HG02973 (cell line): Measurements from ENCODE around the gene LDB2.

Experiments
- ATAC-seq: cut with Tn5 transposase; IDR thresholded peaks from one replicate; pipeline ENCODE4 v1.9.1; 2021; ENCODE audit warnings: moderate library complexity; ENCODE audit not compliant: unreplicated experiment

The LDB2 gene

GRCh38 chr4:16887887-16888286, 10.6 kb downstream of the LDB2 start:
- no peak for ATAC-seq

DNA sequence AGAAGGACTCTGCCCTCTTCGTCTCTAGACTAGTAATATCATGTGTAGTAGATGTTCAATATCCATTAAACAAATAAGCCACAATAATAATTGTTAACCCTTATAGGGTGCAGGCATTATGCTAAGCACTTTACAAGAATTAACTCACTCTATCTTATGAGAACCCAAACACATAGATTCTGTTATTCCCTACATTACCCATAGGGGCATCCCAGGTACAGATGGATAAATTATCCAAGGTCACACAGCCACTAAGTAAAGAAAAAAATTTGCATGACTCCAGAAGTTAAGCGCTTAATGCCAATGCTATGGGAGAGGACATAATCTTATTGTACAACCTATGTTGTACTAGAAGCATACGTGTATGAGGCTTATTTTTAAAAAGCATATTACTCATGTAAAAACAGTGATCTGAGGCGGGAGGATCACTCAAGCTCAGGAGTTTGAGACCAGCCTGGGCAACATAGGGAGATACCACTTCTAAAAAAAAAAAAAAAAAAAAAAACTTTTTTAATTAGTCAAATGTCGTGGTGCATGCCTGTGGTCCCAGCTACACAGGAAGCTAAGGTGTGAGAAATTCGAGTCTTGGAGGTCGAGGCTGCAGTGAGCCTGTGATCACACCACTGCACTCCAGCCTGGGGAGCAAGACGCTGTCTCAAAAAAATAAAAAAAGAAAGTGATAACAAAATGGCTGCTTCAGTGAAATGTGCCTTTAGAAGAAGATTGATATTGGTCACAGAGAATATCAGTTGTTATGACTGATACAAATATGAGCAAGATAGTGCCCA, 13.6 kb downstream of the LDB2 start:
- no peak for ATAC-seq

GRCh38 chr4:16883806-16884205, 14.6 kb downstream of the LDB2 start:
- ATAC-seq, result no peak

- ATAC-seq, result no peak
Measured at GRCh38 chr4:16881151-16881884, 17.1 kb downstream of the LDB2 start.

DNA sequence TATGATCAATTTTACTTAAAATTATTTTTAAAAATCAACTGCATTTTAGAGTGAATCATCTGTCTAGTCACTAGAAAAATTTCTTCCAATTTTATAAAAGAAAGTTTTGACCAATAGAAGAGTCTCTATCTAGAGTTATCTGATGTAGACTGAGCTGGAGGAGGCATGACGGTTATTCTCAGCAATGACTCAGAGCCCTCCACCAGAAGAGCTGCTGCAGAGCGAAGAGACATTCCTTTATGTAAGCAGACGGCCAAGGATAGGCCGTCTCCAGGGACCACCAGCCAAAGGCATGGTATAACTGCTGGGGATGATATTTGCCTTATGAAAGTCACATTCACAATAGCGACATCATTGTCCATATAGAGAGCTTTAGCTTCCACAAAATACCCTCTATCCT, 23.0 kb downstream of the LDB2 start:
- no peak for ATAC-seq

GRCh38 chr4:16869594-16870245, 28.7 kb downstream of the LDB2 start:
- no peak for ATAC-seq

- ATAC-seq, result no peak
Measured at GRCh38 chr4:16868674-16869073, 29.8 kb downstream of the LDB2 start.

DNA sequence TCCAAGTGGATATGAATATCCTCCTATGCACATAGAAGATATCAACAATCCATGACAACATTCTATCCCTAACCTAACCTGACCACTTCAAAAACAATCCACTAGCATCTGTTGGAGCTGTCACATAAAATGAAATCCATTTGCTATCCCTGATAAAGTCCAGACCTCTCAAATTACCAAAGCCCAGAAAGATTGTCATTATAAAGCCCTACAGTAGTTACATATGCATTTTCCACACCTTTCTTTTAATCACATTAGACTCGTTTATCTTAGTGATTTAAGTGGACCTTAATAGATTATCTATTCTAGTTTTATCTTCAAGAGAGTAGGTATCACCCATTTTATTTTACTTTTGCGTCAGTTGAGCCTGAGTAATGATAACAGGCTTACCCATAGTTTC, 30.6 kb downstream of the LDB2 start:
- ATAC-seq, result no peak

GRCh38 chr4:16866974-16867373, 31.5 kb downstream of the LDB2 start:
- ATAC-seq, result no peak

GRCh38 chr4:16865897-16866283, 32.6 kb downstream of the LDB2 start:
- ATAC-seq, result no peak

- no peak for ATAC-seq
Measured at GRCh38 chr4:16865209-16865896, 33.1 kb downstream of the LDB2 start.

DNA sequence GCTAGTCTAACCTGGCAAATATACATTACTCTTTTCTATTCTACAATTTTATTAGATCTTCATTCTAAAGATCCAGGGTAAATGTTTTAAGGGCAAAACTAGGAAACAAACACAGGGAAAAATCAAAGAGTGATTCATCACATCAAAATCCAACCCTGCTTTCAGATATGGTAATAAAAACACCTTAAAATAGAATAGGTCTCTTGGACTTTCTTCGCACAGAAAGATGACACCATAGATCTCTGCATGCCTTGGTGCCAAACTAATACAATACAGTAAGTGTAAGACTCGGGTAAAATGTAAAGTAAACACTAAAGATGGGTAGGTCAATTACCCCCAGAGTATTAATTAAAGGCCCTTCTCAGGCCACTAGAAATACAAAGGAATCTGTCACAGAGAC, 34.2 kb downstream of the LDB2 start:
- no peak for ATAC-seq

DNA sequence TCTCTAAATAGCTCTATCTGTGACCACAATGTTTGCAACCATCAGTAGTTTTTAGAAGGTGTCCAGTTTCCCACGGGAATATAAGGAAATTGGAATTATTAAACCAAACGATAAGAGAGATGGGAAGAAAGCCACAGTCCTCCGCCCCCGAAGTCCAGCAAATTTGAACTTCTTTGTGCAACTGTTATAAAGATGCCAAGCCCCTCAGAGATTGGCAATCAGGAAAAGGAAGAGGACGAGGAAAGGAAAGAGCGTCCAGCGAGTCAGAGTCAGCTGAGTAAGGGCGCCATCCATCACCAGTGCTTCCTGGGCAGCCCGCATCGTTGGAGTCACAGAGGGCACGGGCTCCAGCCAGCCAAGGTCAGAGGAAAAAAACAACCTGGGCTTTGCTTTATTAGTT, 35.7 kb downstream of the LDB2 start:
- ATAC-seq, result no peak

- ATAC-seq, result no peak
Measured at GRCh38 chr4:16860516-16860915, 37.9 kb downstream of the LDB2 start.

DNA sequence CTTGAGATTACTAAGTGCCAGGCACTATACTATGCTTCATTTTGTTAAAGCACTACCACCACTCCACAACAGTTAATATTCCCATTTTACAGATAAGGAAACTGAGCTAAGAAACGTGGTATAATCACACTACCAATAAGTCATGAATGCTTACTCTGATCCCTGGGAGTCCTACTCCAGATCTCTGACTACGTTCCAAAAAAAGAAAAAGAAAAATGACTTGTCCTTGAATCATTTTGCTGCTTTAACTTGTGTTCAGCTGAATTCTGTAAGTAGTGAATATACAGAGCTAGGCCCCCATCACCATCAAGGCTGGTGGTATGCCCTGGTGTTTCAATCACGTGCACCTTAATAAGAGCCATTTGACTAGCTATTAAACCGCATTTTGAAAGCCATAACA, 39.4 kb downstream of the LDB2 start:
- no peak for ATAC-seq

- ATAC-seq, result no peak
Measured at GRCh38 chr4:16858275-16858752, 40.1 kb downstream of the LDB2 start.

DNA sequence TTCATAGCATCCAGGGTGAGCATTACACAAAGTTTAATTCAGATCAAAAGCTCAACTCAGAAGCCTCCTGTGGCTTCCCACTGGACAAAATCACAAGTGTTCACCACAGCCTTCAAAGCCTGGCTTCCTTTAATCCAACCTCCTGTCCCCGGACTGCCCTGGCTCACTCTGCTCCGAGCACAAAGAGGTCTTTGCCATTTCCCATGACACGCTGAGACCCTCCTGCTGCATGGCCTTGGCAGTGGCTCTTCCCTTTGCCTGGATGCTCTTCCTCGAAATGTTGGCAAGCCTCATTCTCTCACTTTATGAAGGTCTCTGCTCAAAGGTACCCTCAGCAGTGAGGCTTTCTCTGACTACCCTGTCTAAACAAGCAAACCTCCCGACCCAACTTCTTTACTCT, 41.0 kb downstream of the LDB2 start:
- ATAC-seq, result no peak

GRCh38 chr4:16853640-16854039, 44.8 kb downstream of the LDB2 start:
- ATAC-seq, result no peak

DNA sequence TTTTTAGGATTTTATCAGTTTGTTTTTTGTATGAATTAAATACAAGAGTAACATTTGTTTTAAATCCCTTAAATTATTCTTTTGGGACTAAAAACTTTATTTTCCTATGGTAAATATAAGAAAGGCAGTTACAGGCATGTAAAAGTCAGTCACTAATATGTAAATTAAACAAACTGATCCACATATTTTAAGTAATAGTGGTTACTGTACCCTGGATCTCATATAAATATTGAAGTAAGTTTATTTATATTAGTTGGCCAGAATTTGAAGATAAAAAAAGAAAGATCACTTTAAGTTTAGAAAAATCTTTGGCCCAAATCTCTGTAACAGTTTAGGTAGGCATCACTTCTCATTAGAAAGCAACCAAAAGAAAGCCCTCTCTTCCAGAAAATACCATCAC, 45.8 kb downstream of the LDB2 start:
- ATAC-seq, result no peak

GRCh38 chr4:16852228-16852627, 46.2 kb downstream of the LDB2 start:
- ATAC-seq, result no peak

GRCh38 chr4:16846540-16847117, 51.8 kb downstream of the LDB2 start:
- ATAC-seq, result no peak
